ENCODE measurements around the gene FBXO31. TPM values are rescaled to one million over a fixed set of nuclear protein-coding genes. Genes with fewer than 3 reads are reported as not detected.
A peak's percentile ranks its signal among the peaks of the same experiment; 100 is the strongest.

FBXO31 gene, protein sequence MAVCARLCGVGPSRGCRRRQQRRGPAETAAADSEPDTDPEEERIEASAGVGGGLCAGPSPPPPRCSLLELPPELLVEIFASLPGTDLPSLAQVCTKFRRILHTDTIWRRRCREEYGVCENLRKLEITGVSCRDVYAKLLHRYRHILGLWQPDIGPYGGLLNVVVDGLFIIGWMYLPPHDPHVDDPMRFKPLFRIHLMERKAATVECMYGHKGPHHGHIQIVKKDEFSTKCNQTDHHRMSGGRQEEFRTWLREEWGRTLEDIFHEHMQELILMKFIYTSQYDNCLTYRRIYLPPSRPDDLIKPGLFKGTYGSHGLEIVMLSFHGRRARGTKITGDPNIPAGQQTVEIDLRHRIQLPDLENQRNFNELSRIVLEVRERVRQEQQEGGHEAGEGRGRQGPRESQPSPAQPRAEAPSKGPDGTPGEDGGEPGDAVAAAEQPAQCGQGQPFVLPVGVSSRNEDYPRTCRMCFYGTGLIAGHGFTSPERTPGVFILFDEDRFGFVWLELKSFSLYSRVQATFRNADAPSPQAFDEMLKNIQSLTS
- 11.9 and 13.1 TPM in 2 replicates for total RNA-seq (2014; rRNA removed; shearing (Covaris generic))

DNA sequence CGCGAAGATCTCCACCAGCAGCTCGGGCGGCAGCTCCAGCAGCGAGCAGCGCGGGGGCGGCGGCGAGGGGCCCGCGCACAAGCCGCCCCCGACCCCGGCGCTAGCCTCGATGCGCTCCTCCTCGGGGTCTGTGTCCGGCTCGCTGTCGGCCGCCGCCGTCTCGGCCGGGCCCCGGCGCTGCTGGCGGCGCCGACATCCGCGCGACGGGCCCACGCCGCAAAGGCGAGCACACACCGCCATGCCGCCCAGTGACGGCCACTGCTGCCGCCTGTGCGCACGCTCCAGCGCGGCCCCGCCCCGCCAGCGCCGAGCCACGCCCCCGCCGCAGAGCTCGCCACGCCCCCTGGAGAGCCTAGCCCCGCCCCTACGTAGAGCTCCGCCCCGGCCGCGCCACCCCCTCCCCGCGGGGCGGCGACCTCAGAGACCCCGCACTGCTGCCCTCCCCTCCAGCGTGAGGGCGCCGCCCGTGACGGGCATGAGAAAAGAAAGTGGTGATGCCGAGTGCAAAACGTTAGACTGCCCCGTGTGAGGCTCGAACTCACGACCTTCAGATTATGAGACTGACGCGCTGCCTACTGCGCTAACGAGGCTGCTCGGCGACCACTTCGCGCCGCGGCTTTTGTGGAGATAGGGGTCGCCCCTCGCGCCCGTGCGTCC lies at the start of gene FBXO31:
Gene FBXO31 (minus strand): TSS at position 272 of the 657 bp plus-strand sequence. CDS start 32 bp downstream, at position 240.
- peak; percentile 89 to 90 for DNase-seq
- Histone ChIP-seq H3K4me3 (peak within 1 kb of the TSS; percentile 79), H3K27ac (peak within 1 kb of the TSS; percentile 87), H3K9me3 (replicated peaks) (no peaks in the 10 kb centered on the region), H3K36me3 (no peaks in the 10 kb centered on the region), H3K4me1 (peaks cover 2% of the 10 kb centered on the region; the same call in 1 of the 2 replicates), H3K27me3 (no peaks in the 10 kb centered on the region)

DNA sequence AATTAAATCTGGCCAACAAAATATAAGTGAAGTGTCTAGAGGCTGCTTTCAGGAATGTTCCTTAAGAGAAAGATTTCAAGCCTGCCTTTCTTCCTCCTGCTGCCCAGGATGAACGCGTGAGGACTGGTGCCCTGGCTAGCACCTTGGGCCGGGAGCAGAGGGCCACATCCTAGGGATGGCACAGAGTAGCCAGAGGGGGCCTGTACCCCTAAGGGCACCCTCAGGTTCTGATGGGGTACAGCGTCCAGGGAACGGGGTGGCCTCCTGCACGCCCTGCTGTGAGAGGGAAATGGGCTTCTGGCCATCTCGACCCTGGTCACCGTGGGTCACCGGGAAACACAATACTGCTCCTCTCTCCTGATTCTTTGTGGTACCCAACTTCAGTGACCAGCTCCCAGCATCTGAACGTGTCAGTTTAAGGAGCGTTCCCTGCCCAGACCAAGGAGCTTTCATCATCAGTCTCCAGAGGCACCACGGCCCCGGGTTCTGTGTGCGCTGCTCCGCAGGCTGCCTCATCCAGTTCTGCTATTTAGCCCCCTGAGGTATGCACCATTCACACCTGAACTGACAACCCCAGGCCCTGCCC lies 48.8 kb upstream of the FBXO31 start:
- Histone ChIP-seq H3K4me3 (no peak overlapping the region), H3K27me3 (no peaks in the 10 kb centered on the region), H3K4me1 (peaks cover 3% of the 10 kb centered on the region; the same call in 1 of the 2 replicates), H3K9me3 (replicated peaks) (no peaks in the 10 kb centered on the region), H3K27ac (no peak overlapping the region), H3K36me3 (no peaks in the 10 kb centered on the region)
- DNase-seq = no peak

DNA sequence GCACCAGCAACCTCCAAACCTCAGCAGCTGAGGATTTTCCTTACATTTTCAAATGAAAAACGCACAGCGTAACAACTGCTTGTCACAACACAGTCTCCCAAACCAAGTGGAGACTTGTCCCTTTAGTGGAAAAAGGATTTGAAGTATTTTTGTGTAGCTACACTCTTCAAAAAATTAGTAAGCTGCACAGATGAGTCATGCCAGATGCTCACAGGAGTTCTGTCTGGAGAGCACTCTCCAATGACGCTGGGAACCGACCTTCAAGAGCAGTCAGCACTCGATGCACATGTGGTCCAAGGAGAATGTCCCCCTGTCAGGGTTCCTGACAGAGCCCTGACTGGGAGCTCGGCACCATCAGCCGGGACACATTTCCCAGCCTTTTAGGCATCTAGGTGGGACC lies 48.4 kb upstream of the FBXO31 start:
- no peaks in the 10 kb centered on the region for H3K36me3 ChIP-seq
- no peak for DNase-seq
- no peaks in the 10 kb centered on the region for H3K9me3 ChIP-seq (replicated peaks)
- no peaks in the 10 kb centered on the region for H3K27me3 ChIP-seq
- peaks cover 2% of the 10 kb centered on the region; the same call in 1 of the 2 replicates for H3K4me1 ChIP-seq
- H3K4me3 ChIP-seq = no peak overlapping the region
- H3K27ac ChIP-seq = no peak overlapping the region

DNA sequence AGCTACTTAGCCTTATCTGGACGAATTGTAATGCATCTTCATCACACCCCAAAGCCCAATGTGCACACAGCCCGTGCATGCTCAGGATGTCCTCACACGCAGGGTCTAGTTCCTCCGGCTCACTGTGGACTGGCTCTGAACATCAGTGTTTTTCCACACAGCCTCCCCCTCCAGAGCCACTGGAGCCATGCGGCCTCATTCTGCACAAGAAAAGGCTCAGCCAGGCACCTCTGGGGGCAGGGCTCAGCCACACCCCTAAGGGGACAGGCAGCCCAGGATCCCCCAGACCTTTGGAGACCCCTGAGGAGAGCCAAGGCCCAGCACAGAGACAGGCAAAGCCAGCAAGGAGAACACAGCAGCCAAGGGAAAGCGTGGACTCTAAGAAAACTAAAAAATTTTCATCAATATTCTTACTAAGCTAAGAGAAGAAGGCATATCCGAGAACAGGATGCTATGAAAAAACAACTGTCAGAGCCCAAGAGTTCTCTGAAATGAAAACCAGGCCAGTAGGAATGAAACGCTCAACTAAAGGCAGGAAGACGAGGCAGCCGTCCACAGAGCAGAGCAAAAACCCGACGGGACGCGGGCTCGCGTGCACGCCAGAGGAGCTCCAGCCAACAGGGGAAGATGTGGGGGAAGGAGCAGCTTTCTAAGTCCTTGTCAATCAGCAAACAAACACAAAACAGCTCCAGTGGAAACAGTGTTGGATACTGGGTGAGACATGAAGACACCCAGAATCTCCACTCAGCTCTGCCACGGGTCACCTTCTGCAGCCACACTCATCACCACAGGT lies 43.0 kb upstream of the FBXO31 start:
- Histone ChIP-seq H3K9me3 (replicated peaks) (no peaks in the 10 kb centered on the region), H3K27me3 (no peaks in the 10 kb centered on the region), H3K4me3 (no peak overlapping the region), H3K36me3 (no peaks in the 10 kb centered on the region), H3K27ac (no peak overlapping the region), H3K4me1 (no peaks in the 10 kb centered on the region)
- no peak for DNase-seq

DNA sequence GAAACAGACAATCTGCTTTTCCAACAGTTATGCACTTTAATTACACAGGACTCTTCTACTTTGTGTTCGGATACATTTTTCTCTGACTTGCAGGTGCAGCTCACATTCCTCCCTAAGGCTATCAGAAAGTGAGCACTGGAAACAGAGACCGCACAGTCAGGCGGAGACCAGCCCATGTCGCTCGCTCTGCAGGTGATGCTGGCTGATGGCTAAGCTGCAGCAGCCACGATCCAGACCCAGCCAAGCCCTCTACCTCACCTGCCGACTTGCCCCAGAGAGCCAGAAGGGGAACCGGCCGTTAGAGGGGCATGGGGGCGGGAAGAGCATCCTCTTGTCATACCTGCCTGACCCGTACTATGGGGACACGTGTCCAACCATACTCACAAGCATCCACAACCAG lies 42.4 kb upstream of the FBXO31 start:
- Histone ChIP-seq H3K27me3 (no peaks in the 10 kb centered on the region), H3K27ac (no peak overlapping the region), H3K4me3 (no peak overlapping the region), H3K9me3 (replicated peaks) (no peaks in the 10 kb centered on the region), H3K36me3 (no peaks in the 10 kb centered on the region), H3K4me1 (no peaks in the 10 kb centered on the region)
- no peak for DNase-seq

DNA sequence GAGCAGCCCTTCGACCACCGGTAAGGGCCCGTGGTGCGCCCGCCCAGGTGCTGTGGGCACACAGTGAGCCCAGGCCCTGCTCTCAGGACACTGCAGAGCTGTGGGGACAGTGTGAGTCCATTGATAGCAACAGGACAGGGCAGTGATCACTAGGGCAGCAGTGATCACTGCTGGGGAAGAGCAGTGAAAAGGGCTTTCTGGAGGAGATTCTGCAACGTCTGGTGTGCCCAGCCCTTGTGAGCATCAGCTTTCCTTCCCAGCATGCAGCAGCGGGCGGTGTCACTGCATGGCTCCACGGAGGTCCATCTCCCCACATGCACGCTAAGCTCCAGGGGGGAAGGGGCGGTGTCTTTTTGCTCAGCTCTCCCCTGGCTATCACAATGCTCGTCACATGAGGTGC lies 40.7 kb upstream of the FBXO31 start:
- H3K4me1 ChIP-seq = no peaks in the 10 kb centered on the region
- no peaks in the 10 kb centered on the region for H3K27me3 ChIP-seq
- no peak overlapping the region for H3K4me3 ChIP-seq
- no peaks in the 10 kb centered on the region for H3K36me3 ChIP-seq
- no peaks in the 10 kb centered on the region for H3K9me3 ChIP-seq (replicated peaks)
- no peak for DNase-seq
- H3K27ac ChIP-seq = no peak overlapping the region

DNA sequence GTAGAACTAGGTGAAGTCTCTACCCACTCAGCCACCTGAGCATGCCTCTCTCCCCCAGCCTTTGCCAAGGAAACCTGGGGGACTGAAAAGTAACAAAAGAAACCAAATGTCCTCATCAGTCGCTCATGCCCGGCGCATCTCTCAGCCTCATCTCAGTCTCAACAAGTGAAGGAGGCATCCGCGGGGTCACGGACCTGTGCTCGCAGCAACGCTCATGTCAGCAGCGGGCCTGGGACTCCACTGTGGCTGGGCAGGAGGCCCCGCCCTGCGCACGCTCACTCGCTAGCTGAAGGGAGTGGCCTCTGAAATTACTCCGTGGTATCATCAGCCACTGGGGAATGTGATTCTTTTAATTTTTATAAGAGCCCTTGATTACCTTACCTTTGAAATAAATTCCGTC lies 39.9 kb upstream of the FBXO31 start:
- DNase-seq = no peak
- no peaks in the 10 kb centered on the region for H3K36me3 ChIP-seq
- H3K4me3 ChIP-seq = no peak overlapping the region
- H3K27me3 ChIP-seq = no peaks in the 10 kb centered on the region
- H3K4me1 ChIP-seq = no peaks in the 10 kb centered on the region
- H3K27ac ChIP-seq = no peak overlapping the region
- H3K9me3 ChIP-seq (replicated peaks) = no peaks in the 10 kb centered on the region

DNA sequence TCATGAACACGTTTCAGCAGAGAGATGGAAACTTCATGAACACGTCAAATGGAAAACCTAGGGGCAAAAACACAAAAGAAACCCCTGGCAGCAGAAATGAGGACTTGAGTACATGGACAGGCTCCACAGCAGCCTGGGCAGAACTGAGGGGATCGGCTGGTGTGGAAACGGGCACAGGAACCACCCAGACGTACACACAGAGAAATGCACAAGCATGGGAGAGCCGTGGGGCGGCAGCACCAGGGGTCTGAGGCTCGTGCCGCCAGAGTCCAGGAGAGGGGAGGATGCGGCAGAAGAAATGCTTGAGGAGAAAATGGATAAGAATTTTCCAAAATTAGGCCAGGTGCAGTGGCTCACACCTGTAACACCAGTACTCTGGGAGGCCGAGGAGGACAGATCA lies 38.5 kb upstream of the FBXO31 start:
- no peaks in the 10 kb centered on the region for H3K36me3 ChIP-seq
- H3K27ac ChIP-seq = no peak overlapping the region
- H3K4me1 ChIP-seq = no peaks in the 10 kb centered on the region
- no peak overlapping the region for H3K4me3 ChIP-seq
- no peak for DNase-seq
- no peaks in the 10 kb centered on the region for H3K27me3 ChIP-seq
- H3K9me3 ChIP-seq (replicated peaks) = no peaks in the 10 kb centered on the region

DNA sequence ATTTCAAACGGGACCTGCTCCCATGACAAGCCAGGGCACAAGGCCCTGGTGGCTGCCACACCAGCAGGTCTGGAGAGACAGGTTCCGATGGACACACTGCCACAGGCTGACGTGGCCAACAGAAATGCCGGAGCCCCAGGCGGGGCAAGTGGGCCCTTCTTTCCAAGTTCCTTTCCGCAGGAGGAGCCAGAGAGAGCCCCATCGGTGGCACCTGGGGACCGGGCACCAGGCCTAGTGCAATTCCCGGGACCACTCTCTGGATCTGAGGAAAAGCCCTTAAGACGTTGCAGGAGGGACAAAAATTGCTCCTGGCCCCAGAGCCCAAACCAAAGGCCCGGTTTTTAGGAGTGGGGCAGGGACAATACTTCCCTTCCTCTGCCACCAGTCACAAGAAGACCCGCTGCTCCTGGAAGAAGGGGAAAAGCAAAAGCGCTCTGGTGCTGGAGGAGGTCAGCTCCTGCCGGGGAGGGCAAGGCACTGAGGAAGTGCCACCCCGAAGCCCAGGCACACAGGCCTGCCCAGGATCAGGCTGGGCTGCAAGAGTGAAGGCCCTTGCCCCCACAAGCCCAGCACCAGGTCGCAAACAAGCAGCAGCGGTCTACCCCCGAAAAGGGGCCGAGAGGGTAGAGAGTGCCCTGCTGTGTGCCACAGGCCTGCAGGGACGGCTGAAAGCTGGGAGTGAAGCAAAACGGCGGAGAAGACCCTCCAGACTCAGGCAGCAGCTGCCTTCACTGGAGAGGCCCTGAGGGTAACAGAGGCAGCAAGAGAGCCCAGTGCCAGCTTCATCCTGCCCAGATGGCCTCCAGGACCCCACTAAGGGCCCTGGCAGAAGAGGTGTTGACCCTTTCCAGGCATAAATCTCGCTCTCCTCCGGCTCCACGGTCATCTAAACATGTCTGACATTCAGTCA lies 37.7 kb upstream of the FBXO31 start:
- Histone ChIP-seq H3K36me3 (no peaks in the 10 kb centered on the region), H3K27me3 (no peaks in the 10 kb centered on the region), H3K4me1 (no peaks in the 10 kb centered on the region), H3K4me3 (no peak overlapping the region), H3K27ac (no peak overlapping the region), H3K9me3 (replicated peaks) (no peaks in the 10 kb centered on the region)
- no peak for DNase-seq

DNA sequence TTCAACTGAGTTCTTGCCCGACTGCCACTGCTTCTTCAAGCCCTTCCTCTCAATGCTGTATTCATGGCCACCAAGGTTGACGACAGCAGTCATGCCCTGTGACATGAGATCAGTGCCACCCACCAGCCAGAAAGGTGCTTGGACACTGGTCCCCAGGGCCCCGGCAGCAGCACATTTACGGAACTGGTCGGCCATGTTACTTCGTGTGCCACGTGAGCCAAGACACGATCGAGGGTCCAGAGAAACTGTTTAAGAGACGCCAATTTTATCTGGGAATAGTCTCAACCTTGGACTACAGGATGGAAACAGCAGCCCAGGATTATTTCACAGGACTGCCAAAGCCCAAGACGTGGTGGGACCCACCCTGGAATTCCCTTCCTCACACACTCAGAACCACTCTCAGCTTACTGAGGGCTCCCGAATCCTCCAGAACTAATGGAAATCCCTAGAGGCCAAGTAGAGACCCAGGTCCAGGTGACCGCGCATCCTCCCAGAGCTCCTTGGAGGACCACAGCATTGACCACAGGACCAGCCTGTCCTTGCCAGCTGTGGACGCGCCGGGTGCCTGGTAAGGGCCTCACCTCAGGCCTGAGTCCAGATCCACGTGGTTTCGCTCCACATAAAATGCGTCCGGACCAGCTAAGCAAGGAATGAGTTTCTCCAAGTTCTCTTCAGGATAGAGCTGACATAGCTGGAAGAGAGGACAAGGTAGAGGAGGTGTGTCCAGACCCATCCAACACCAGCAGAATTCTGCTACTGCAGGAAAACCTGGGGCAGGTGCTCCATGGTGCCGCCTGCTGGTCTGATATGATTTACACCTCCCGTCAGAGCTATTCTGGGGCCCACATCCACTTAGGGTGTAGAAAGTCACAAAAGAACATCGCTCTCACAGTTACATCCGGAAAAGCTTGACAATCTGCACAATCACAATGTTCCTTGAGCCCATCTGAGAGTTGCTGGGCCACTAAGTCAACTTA lies 36.7 kb upstream of the FBXO31 start:
- Histone ChIP-seq H3K36me3 (no peaks in the 10 kb centered on the region), H3K4me1 (no peaks in the 10 kb centered on the region), H3K27me3 (no peaks in the 10 kb centered on the region), H3K9me3 (replicated peaks) (no peaks in the 10 kb centered on the region), H3K4me3 (no peak overlapping the region), H3K27ac (no peak overlapping the region)
- DNase-seq = no peak

DNA sequence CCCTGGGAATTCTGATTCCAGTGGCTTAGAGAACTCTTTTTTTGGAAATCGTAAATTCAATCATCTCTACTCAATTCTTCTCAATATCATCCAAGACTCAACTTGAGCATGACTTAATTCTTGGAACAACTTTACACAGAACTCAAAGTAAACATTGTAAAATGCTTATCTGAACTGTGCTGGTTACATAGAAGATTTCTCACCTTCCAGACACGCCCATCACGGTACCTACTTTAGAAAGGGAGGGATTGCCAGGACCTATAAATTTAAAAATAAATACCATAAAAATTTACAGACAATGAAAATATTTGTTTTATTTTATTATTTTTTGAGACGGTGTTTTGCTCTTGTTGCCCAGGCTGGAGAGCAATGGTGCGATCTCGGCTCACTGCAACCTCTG lies 35.1 kb upstream of the FBXO31 start:
- no peak overlapping the region for H3K27ac ChIP-seq
- H3K4me3 ChIP-seq = no peak overlapping the region
- no peak for DNase-seq
- no peaks in the 10 kb centered on the region for H3K27me3 ChIP-seq
- no peaks in the 10 kb centered on the region for H3K36me3 ChIP-seq
- H3K4me1 ChIP-seq = no peaks in the 10 kb centered on the region
- H3K9me3 ChIP-seq (replicated peaks) = no peaks in the 10 kb centered on the region

DNA sequence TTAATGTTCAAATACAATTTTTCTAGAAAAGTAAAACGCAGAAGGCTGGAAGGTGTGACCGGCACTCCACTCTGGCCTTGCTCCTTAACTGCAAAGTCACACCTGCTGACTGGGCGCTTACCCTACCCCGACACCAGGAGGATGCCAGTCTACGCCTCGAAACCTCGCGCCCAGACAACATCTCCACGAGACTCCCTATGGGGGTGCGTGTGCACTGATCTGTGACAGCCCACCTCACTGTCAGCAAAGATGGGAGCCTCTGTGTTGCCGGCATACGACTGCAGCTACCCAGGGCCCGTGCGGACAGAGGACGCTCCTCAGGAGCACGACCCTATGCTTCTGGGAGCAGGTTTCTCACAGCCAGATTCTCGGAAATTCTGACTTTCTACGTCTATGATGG lies 34.6 kb upstream of the FBXO31 start:
- Histone ChIP-seq H3K4me3 (no peak overlapping the region), H3K27me3 (no peaks in the 10 kb centered on the region), H3K4me1 (no peaks in the 10 kb centered on the region), H3K27ac (no peak overlapping the region), H3K9me3 (replicated peaks) (no peaks in the 10 kb centered on the region), H3K36me3 (no peaks in the 10 kb centered on the region)
- DNase-seq = no peak

DNA sequence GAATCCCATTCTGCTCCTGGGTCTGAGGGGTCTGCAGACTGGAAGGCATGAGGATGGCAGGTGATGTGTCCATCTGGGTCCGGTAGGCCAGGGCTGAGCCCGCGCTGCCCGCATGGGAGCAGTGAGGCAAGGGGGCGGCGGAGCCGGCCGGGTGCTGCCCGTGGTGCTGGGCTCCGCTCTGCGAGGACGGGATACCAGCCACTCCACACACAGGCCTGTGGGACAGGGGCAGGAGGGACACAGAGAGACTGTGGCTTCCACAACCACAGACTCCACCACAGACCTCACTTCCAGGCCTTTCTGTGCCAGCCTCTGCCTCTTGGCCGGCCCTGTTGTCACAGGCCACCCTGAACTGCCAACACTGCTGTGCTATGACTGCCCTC lies 33.9 kb upstream of the FBXO31 start:
- no peak for DNase-seq
- Histone ChIP-seq H3K27ac (no peak overlapping the region), H3K27me3 (no peaks in the 10 kb centered on the region), H3K36me3 (no peaks in the 10 kb centered on the region), H3K9me3 (replicated peaks) (no peaks in the 10 kb centered on the region), H3K4me3 (no peak overlapping the region), H3K4me1 (no peaks in the 10 kb centered on the region)
